Mucosa of rectum (tissue), 2 donors: ENCODE results near the gene GALC.

Source experiments
- H3K27ac ChIP-seq, 2 donors: one replicate each; pipeline ENCODE4 v1.7.0; 2013; ENCODE audit warnings: inconsistent platforms in 2 of 2, low read depth in 2 of 2, low read length in 2 of 2
- H3K27me3 ChIP-seq, 2 donors: one replicate each; pipeline ENCODE4 v1.7.0; 2013; ENCODE audit warnings: low read length in 2 of 2; ENCODE audit not compliant: control insufficient read depth in 2 of 2, insufficient read depth in 2 of 2
- H3K36me3 ChIP-seq, 2 donors: one replicate each; pipeline ENCODE4 v1.7.0; 2013; ENCODE audit warnings: low read length in 2 of 2; ENCODE audit not compliant: control insufficient read depth in 2 of 2, insufficient read depth in 2 of 2
- H3K4me1 ChIP-seq, 2 donors: one replicate each; pipeline ENCODE4 v1.7.0; 2013; ENCODE audit warnings: low read length in 2 of 2, mild to moderate bottlenecking in 1 of 2; ENCODE audit not compliant: control insufficient read depth in 2 of 2, insufficient read depth in 2 of 2
- H3K4me3 ChIP-seq, 2 donors: one replicate each; pipeline ENCODE4 v1.7.0; 2013; ENCODE audit warnings: low read length in 2 of 2
- H3K9ac ChIP-seq, 2 donors: one replicate each; pipeline ENCODE4 v1.7.0; 2013; ENCODE audit warnings: low read length in 2 of 2, low read depth in 1 of 2, mild to moderate bottlenecking in 1 of 2
- H3K9me3 ChIP-seq, 2 donors: one replicate each; pipeline ENCODE4 v1.7.0; 2013; ENCODE audit warnings: low read length in 2 of 2; ENCODE audit not compliant: control insufficient read depth in 2 of 2
- donor health status: healthy.
- donor health status: Normal muscosa, but diverticular disease.

Gene GALC

DNA sequence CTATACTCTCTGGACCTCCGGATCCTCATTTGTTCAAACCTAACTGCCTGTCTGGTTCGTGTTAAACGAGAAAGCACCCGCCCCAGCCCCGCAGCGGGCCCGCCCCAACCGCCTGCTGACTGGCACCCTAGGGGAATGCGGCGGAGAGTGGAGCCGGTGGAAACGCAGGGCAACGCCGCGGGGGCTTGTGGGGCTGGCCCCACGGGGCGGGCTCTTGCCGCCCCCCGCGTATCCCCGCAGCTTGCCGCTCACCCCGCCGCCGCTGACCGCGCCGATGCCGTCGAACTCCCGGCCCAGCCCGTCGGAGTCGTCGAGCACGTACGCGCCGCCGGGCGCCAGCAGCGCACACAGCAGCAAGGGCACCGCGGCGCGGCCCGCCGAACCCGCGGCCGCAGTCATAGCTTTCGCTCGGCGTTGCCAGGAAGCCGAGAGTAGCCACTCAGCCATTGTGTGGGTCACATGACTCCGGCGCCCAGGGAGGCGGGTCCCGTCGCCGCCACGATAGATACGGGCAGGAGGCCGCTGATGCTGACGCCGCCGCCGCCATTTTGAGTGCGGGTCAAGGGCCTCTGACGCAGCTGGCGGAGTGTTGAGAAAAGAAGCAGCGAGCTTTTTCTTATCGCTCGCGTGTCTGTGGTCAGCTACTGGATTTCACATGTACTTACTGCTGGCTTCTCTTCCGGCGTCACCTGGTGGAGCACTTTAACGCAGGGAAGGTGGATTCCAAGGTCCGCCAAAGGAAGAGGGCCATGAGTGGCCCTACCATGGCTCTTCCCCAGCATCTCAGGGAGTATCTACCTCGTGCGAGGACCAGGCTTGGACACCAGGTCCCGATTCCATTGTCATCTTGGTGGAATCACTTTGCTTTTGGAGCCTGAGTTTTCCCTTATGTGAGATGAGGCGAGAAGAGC is at the start of gene GALC:
Gene GALC (minus strand): TSS at position 465 of the 911 bp plus-strand sequence. CDS start 18 bp downstream, at position 447.
- peak within 1 kb of the TSS; percentile 64 to 87 for H3K4me3 ChIP-seq
- H3K4me1 ChIP-seq = peaks cover 19 to 26% of the 10 kb centered on the region in 2 donors
- H3K27ac ChIP-seq = peak within 1 kb of the TSS; percentile 75 to 90
- no peaks in the 10 kb centered on the region for H3K27me3 ChIP-seq
- no peaks in the 10 kb centered on the region for H3K36me3 ChIP-seq
- no peaks in the 10 kb centered on the region for H3K9me3 ChIP-seq
- peak within 1 kb of the TSS; percentile 73 to 88 for H3K9ac ChIP-seq

GRCh38 chr14:88040146-88040545 is 47.2 kb upstream of the GALC start:
- no peak overlapping the region for H3K27ac ChIP-seq

GRCh38 chr14:88039197-88039596 is 46.2 kb upstream of the GALC start:
- Histone ChIP-seq H3K27me3 (no peaks in the 10 kb centered on the region), H3K27ac (no peak overlapping the region), H3K4me3 (no peak overlapping the region), H3K36me3 (no peaks in the 10 kb centered on the region), H3K9me3 (no peaks in the 10 kb centered on the region), H3K4me1 (no peaks in the 10 kb centered on the region), H3K9ac (no peak overlapping the region)

More at GRCh38 chr14:88040146-88040545, 47.2 kb upstream of the GALC start:
- no peaks in the 10 kb centered on the region for H3K36me3 ChIP-seq
- H3K27me3 ChIP-seq = no peaks in the 10 kb centered on the region
- H3K4me1 ChIP-seq = no peaks in the 10 kb centered on the region
- H3K9me3 ChIP-seq = no peaks in the 10 kb centered on the region
- no peak overlapping the region for H3K4me3 ChIP-seq
- no peak overlapping the region for H3K9ac ChIP-seq

- H3K27me3 ChIP-seq = no peaks in the 10 kb centered on the region
- H3K27ac ChIP-seq = no peak overlapping the region
- no peak overlapping the region for H3K9ac ChIP-seq
- H3K4me1 ChIP-seq = no peaks in the 10 kb centered on the region
- no peak overlapping the region for H3K4me3 ChIP-seq
- no peaks in the 10 kb centered on the region for H3K36me3 ChIP-seq
- no peaks in the 10 kb centered on the region for H3K9me3 ChIP-seq
Measured at GRCh38 chr14:88037325-88037724, 44.3 kb upstream of the GALC start.

GRCh38 chr14:88036422-88036821 is 43.4 kb upstream of the GALC start:
- Histone ChIP-seq H3K27me3 (no peaks in the 10 kb centered on the region), H3K36me3 (no peaks in the 10 kb centered on the region), H3K9ac (no peak overlapping the region), H3K4me1 (no peaks in the 10 kb centered on the region), H3K9me3 (no peaks in the 10 kb centered on the region), H3K27ac (no peak overlapping the region), H3K4me3 (no peak overlapping the region)

- H3K9ac ChIP-seq = no peak overlapping the region
- no peak overlapping the region for H3K4me3 ChIP-seq
- no peak overlapping the region for H3K27ac ChIP-seq
- H3K4me1 ChIP-seq = no peaks in the 10 kb centered on the region
- no peaks in the 10 kb centered on the region for H3K27me3 ChIP-seq
- H3K36me3 ChIP-seq = no peaks in the 10 kb centered on the region
- H3K9me3 ChIP-seq = no peaks in the 10 kb centered on the region
Measured at GRCh38 chr14:88034076-88034475, 41.1 kb upstream of the GALC start.

- H3K27me3 ChIP-seq = no peaks in the 10 kb centered on the region
- H3K9ac ChIP-seq = no peak overlapping the region
- no peaks in the 10 kb centered on the region for H3K36me3 ChIP-seq
- H3K9me3 ChIP-seq = no peaks in the 10 kb centered on the region
- no peak overlapping the region for H3K4me3 ChIP-seq
- no peaks in the 10 kb centered on the region for H3K4me1 ChIP-seq
- H3K27ac ChIP-seq = no peak overlapping the region
Measured at GRCh38 chr14:88032373-88032772, 39.4 kb upstream of the GALC start.

GRCh38 chr14:88030892-88031291 is 37.9 kb upstream of the GALC start:
- no peak overlapping the region for H3K4me3 ChIP-seq
- H3K27ac ChIP-seq = no peak overlapping the region
- H3K9ac ChIP-seq = no peak overlapping the region
- H3K36me3 ChIP-seq = no peaks in the 10 kb centered on the region
- no peaks in the 10 kb centered on the region for H3K27me3 ChIP-seq
- no peaks in the 10 kb centered on the region for H3K9me3 ChIP-seq
- H3K4me1 ChIP-seq = no peaks in the 10 kb centered on the region

DNA sequence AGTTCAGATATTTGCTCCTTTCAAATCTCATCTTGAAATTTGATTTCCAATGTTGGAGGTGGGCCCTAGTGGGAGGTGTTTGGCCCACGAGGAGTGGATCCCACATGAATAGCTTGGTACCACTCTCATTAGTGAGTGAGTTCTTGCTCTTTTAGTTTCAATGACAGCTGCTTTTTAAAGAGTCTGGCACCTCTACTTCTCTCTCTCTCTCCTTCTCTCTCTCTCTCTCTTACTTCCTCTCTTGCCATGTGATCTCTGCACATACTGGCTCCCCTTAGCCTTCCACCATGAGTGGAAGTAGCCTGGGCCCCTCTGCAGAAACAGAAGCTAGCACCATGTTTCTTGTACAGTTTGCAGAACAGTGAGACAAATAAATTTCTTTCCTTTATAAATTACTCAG is 37.1 kb upstream of the GALC start:
- Histone ChIP-seq H3K27ac (no peak overlapping the region), H3K4me1 (no peaks in the 10 kb centered on the region)

DNA sequence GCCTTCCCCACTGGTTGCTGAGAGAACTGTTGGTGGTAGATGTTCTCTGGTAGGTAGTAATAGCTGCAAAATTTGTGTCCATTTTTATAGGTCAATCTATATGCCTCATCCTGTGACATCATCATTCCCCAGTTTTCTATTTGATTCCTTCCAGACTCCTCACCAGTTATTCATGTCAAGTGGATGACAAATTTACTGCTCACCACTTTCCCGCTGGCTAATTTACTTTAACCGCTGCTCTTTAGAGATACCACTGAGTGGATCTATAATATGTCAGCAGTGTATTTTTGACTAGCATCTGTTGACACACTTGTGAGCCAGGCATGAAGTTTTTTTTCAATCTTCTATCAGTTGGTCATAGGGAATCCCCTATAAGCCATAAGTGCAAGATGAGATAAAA is 36.5 kb upstream of the GALC start:
- Histone ChIP-seq H3K27ac (no peak overlapping the region), H3K9ac (no peak overlapping the region), H3K27me3 (no peaks in the 10 kb centered on the region), H3K4me1 (peaks cover 0 to 2% of the 10 kb centered on the region in 2 donors), H3K36me3 (no peaks in the 10 kb centered on the region), H3K4me3 (no peak overlapping the region), H3K9me3 (no peaks in the 10 kb centered on the region)

More for the DNA sequence above, 37.1 kb upstream of the GALC start:
- Histone ChIP-seq H3K27me3 (no peaks in the 10 kb centered on the region), H3K9me3 (no peaks in the 10 kb centered on the region), H3K4me3 (no peak overlapping the region), H3K36me3 (no peaks in the 10 kb centered on the region), H3K9ac (no peak overlapping the region)
